Central memory CD4-positive, alpha-beta T cell (primary cell): ENCODE results near the gene CCDC148.
"Not testable (repeated sequence)": the region's sequence is repeated elsewhere in the genome, so short reads cannot be mapped to it uniquely, and the experiment has no call there.

Experiments
- DNase-seq: peaks from one replicate; pipeline ENCODE4 v3.0.0; 2022

CCDC148 gene

DNA sequence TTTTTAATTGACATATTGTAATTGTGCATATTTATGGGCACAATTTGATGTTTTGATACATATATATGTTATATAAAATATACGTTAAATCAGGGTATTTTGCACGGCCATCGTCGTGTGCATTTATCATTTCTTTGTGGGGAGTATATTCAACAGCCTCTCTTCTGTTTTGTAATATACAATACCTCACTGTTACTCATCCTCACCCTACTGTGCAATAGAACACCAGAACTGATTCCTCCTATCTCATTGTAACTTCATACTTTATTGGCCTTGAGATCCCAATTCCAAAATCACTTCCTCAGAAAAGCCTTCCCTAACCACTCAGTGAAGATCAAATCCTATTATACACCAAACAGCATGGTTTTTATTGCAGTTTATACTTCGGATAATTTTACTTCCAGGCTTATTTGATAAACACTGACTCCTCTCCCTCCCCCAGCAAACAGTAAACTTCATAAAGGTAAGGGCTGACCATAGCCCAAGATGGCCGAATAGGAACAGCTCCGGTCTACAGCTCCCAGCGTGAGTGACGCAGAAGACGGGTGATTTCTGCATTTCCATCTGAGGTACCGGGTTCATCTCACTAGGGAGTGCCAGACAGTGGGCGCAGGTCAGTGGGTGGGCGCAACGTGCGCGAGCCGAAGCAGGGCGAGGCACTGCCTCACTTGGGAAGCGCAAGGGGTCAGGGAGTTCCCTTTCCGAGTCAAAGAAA is 105.6 kb downstream of the CCDC148 start:
- DNase-seq: not testable (repeated sequence)

DNA sequence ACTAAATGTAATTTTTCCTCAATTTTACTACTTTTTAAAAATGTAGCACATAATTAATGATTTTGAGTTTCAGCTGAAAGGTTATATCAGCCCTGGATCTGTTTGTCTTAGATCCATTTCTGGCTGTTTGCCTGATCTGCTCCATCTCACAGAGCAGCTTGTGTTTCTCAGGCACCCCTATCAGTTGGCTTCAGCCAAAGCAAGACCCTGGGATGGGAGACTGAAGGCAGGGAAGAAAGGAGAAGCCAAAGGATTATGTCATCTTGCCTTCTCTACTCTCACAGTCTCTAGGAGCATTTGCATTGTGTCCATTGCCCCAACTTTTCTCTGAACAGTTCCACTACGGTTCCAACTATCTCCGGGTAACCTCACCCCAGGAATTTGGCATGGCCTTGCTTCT is 110.5 kb downstream of the CCDC148 start:
- no peak for DNase-seq

- no peak for DNase-seq
Measured at GRCh38 chr2:158339513-158339912, 117.0 kb downstream of the CCDC148 start.

GRCh38 chr2:158337018-158337417 is 119.5 kb downstream of the CCDC148 start:
- DNase-seq: no peak

DNA sequence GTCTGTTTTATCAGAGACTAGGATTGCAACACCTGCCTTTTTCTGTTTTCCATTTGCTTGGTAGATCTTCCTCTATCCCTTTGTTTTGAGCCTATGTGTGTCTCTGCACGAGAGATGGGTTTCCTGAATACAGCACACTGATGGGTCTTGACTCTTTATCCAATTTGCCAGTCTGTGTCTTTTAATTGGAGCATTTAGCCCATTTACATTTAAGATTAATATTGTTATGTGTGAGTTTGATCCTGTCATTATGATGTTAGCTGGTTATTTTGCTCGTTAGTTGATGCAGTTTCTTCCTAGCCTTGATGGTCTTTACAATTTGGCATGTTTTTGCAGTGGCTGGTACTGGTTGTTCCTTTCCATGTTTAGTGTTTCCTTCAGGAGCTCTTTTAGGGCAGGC is 124.8 kb downstream of the CCDC148 start:
- DNase-seq: not testable (repeated sequence)

DNA sequence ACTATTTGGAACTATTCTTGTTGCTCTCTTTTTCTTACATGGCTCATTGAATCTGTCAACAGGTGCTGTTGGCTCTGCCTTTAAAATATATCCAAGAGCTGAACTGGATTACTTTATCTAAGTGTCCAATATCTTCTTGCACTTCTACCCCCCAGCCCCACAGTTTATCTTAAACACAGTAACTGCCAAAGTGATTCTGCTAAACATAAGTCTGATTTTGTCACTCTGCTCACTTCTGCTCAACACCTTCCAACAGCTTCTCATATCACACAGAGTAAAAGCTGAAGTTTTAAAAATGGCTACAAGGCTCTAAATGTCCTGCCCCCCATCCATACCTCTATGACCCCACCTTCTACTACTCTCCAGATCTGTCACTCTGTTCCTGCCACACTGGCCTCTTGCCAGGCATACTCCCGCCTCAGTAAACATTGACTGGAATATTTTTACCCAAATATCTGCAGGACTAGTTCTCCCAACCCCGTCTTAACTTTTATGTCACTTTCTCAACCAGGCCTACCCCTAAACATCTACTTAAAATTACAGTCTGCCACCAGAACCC is 130.7 kb downstream of the CCDC148 start:
- no peak for DNase-seq

- DNase-seq: no peak
Measured at GRCh38 chr2:158325031-158325781, 131.3 kb downstream of the CCDC148 start.

DNA sequence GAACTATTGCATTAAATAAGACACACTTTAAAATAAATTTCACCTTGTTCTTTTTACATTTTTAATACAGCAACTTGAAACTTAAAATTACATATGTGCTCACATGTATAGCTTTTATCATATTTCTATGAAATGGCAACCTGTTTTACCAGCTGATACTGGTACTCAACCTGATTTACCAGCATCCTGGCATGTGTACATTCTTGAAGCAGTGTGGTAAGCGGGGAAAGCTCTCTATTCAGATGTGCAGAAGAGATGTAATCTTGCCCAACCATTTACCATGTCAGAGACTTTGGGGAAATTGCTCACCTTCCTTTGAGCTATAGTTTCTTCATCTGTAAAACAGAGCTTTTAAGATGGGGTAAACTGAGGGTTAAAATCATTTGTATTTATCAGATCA is 133.2 kb downstream of the CCDC148 start:
- no peak for DNase-seq

GRCh38 chr2:158321264-158321663 is 135.3 kb downstream of the CCDC148 start:
- DNase-seq: no peak

DNA sequence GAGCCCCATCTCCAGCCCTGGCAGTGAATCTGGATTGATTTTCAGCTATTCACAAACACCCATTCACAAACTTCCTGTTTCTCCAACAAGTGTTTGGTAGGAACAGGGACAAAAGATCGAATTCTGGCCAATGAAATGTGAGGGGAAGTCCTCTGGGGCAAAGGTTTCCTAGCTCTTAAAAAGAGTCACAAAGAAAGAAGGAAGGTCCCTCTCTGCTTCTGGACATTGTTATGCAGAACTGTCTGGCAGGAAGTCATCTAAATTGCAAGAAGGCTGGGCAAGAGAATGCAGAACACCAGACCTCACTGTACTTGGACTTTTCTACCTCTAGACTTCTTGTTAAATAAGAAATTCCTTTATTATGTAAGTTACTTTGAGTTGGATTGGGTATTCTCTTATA is 137.3 kb downstream of the CCDC148 start:
- DNase-seq: no peak

DNA sequence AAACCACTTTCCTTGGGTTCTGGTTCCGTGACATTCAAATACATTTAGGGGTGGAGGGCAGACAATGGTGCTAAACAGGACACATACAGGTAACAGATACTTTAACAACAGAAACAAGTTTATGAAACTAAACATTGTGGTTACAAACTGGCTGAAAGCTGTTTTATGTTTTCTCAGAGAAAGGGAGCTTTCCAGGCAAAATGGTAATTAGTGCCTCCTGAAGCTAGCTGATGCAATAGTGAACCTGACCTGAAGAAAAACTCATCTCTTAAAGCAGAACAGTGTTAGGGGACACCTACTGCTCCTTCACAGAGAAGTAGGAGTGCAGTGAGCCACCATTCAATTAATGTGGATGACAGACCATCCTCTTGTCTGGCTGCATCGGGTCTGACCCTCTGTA is 138.9 kb downstream of the CCDC148 start:
- DNase-seq: no peak

- DNase-seq: no peak
Measured at GRCh38 chr2:158315803-158316414, 140.6 kb downstream of the CCDC148 start.

DNA sequence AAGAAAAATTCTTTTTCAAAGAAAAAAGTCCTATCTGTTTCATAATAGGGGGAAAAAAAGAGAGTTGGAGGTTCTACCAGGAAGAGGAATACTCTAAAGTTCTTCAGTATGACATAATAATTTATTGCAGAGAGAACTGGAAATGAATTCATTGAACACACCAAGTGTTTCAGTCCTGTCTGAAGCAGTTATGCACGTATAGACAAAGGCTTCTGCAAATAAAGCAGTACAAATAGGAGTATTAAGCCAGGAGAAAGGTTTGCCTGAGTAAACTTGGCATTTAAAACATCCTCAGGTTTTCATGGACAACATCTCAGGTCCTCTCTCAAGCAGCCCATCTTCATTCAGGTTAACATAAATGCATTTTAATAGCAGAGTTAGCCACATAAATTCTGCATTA is 141.6 kb downstream of the CCDC148 start:
- DNase-seq: no peak

DNA sequence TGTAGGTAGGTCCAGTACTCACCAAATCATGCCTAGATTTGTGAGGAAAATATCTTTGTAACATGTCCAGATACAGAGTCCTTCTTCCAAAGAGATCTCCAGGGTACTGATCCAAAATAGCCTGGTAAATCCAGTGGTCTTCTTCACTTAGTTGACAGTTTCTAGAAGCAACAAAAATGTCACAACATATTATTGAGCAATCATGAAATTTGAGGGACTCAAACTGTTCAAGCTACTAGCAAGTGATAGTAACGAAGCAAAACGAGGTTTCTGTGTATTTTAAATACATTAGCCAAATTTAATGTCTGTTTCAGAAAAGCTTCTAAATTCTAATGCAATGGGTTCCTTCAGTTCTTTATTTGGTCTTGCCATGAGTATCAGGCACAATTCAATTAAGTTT is 142.8 kb downstream of the CCDC148 start:
- no peak for DNase-seq

DNA sequence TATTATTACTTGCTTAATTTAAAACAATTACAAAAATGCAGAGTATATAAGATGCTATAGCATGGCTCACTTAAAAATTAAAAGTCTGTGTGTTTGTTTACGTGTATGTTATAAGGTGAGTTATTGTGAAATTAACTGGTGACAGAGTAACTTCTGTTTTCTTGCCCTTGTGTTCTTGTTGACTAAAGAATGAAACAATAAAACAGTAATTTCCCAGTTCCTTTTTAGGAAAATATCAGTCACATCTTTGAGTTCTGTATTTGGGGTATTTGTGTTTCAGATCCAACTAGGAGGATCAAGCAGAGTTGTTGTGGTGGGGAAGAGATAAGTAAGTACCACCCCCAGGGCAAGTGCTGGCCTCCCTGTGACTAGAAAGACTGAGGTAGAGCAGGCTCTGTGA is 143.6 kb downstream of the CCDC148 start:
- no peak for DNase-seq

- not testable (repeated sequence) for DNase-seq
Measured at GRCh38 chr2:158310407-158310806, 146.1 kb downstream of the CCDC148 start.

GRCh38 chr2:158305501-158305900 is 151.1 kb downstream of the CCDC148 start:
- no peak for DNase-seq

DNA sequence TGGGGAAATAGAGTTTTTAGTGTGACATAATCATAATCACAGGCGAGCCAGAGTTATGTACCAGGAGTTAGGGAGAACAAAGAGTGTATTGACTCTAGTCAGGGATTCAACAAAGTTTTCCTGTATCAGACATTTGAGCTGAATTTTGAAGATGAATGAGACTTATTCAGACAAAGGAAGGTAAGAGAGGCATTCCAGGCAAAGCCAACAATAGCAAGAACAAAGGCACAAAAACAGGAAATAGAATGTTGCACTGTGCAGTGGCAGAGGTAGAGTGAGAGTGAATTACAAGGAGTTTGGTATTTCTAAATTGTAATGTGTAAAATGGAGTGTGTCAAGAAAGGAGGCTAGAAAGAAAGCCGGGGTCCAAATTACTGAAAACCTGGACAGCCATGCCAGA is 156.2 kb downstream of the CCDC148 start:
- DNase-seq: no peak

DNA sequence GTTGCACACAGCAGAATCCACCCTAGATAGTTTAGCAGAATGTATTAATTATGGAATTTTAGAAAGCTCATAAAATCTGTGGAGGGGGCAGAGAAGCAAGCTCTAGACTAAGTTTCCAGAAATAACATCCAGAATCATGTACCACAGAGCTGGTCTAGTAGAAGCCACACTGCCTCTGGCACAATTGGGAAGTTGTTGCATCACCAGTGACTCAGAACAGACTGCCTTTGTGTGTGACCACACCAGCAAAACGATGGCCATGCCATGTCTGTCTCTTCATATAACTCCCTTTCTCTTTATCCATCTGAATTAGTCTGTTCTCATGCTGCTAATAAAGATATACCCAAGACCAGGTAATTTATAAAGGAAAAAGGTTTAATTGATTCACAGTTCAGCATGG is 158.9 kb downstream of the CCDC148 start:
- DNase-seq: no peak

DNA sequence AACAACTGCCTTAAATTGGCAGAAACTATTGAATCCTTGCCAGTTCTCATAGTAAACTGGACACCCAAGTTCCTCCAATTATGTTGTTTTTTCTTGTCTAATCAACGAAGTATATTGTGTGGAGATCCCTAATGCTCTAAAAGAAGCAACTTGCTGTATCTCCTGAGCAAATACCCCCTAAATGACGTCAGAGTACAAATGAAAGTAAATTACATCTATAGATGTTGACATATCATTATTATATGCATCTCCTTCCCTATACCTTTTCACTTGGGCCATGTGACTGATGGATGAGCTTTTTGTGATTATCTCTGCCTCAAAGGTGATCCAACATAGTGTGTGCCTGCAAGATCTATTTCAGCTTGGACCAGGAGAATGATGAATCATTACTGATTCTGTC is 159.4 kb downstream of the CCDC148 start:
- DNase-seq: no peak

DNA sequence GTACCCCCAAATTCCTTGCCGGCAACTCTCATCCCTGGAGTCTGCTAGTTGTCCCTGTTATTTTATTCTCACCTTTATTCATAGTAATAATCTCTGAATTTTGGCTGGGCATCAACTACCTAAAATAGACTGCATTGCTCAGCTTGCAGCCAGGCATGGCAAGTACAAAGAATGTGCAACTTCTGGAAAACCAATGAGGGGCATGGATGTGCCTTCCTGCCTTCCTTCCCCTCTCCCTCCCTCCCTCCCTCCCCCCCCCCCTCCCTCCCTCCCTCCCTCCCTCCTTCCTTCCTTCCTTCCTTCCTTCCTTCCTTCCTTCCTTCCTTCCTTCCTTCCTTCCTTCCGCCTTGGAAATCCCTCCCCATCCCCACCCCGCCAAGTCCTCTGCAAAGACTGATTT is 162.8 kb downstream of the CCDC148 start:
- DNase-seq: no peak

DNA sequence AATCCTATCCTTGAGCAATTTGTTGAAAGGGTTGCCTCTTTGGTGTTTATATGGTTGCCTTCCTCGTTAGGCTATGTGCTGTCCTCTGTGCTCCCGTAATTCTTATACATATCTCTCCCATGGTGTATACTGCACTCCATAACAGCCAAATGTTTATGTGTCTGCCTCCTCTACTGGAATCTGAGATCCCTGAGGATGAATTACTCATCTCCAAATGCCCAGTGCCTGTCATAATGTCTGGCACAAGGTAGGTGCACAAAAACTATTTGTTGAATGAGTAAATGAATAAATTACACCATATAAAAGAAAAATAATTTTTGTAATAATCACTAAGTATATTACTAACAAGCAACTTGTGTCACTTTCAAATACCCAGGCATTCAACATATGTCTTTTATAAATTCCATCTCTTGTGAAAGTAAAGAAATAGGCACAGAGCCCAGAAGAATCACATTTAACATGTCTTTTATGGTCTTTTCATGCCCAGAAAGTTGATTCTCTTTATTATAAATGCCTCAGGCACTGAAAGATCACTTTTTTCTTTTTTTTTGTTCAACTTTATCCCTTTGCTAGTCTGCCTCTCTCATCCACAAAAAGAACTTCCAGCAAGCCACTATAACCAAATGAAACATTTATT is 164.9 kb downstream of the CCDC148 start:
- DNase-seq: no peak

DNA sequence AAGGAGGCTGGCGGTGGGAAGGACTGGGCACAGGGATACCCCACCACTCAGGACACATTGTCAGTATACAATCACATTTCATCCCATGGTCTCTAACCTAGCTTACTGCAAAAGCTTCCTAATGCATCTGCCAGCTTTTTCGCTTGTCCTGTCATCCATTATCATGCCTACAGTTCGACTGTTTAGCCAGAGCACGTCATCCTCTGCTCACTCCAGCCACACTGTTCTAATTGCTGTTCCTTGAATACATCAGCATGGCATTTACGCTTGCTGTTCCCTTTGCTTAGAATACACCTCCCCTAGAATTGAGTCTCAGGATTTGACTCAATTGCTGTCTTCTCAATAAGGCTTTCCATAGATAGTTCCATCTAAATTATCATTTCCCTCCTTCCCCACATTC is 166.3 kb downstream of the CCDC148 start:
- no peak for DNase-seq
